GM19023 (cell line): ENCODE measurements around the gene TIPIN.
"Not testable (repeated sequence)": the region's sequence is repeated elsewhere in the genome, so short reads cannot be mapped to it uniquely, and the experiment has no call there.

Experiments used
- ATAC-seq: cut with Tn5 transposase; IDR thresholded peaks from one replicate; pipeline ENCODE4 v1.9.1; 2021; ENCODE audit warnings: mild to moderate bottlenecking, moderate library complexity; ENCODE audit not compliant: unreplicated experiment

TIPIN gene

GRCh38 chr15:66356359-66357236, at the start of gene TIPIN:
TSS of gene TIPIN (minus strand) at chr15:66356685. CDS start at chr15:66352947, 3,738 bp downstream.
- peak; percentile 95 for ATAC-seq

DNA sequence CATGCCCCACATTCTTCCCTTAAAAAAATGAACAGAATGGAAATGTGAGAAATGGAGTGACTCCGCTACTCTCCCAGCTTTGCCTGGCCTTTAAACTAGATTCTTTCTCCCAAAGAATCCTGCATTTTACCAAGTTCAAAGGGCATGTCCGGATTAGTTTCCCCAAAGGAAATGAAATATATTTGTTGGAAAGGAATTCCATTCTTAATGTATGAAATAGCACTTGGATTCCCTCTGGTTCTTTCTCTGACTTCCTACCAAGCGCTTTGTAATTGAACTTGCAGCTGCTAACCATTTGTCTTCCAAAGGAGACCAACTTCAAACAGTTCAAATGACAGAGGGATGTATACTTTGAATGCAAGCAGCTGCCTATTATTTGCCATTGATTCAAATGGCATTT, 49.1 kb upstream of the TIPIN start:
- ATAC-seq: no peak

DNA sequence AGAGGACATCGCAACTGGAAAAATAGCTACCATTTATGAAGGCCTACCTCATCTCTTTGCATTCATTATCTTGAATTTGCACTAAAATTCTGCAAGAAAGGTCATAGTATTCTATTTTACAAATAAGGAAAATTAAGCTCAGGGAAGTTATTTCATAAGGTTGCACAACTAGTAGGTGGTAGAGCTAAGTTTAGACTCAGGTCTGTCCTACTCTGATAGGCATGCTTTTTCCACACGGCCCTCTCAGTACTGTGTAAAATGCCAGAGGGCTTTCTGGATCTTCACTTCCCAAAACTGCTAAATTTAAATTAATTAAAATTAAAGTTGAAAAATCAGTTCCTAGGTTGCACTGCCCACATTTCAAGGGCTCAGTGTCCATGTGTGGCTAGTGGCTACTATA, 48.5 kb upstream of the TIPIN start:
- ATAC-seq: no peak

- ATAC-seq: no peak
Measured at GRCh38 chr15:66404532-66404931, 48.0 kb upstream of the TIPIN start.

GRCh38 chr15:66404122-66404521, 47.6 kb upstream of the TIPIN start:
- ATAC-seq: no peak

DNA sequence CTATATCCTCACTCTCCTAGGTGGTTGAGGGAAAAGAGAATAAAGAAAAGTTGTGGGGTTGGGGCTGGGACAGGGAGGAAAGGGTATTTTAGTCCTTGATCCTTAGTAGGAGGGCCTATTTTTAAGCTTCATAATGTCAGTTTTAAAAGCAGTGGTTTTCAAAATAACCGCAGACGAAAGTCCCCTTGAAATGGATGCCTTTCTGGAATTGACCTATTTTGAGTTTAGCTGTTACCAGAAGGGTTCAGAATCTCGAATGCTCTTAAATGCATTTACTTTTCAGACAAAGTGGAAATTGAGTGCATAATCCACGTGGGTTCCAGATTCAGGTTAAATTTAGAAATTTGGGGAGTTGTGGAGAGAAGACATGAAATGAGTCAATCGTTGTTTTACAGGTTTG, 46.8 kb upstream of the TIPIN start:
- no peak for ATAC-seq

DNA sequence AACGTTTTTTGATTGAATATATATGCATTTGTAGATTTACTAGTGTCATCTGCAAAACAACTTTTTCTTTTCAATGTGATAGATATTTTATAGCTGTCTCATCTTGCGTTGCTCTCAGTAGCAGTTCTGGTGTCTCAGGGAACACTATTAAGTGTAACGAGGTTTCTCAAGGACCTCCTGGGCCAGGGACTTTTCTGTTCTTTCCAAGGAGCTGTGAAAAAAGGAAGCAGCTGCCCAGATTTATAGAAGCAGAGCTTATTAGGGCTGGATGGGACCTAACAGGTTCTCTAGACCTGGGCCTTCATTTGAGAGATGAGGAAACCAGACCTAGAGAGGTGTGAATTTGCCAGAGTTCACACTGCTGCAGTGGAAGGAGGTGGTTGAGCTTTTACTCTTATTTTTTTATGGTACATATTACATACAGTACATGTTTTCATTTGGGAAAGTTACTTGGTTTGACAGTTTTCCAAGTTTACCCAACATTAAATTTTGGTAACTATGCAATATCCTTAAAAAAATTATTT, 46.3 kb upstream of the TIPIN start:
- no peak for ATAC-seq

- ATAC-seq: no peak
Measured at GRCh38 chr15:66401130-66402021, 44.9 kb upstream of the TIPIN start.

GRCh38 chr15:66400351-66400774, 43.9 kb upstream of the TIPIN start:
- ATAC-seq: no peak

- no peak for ATAC-seq
Measured at GRCh38 chr15:66399276-66399675, 42.8 kb upstream of the TIPIN start.

DNA sequence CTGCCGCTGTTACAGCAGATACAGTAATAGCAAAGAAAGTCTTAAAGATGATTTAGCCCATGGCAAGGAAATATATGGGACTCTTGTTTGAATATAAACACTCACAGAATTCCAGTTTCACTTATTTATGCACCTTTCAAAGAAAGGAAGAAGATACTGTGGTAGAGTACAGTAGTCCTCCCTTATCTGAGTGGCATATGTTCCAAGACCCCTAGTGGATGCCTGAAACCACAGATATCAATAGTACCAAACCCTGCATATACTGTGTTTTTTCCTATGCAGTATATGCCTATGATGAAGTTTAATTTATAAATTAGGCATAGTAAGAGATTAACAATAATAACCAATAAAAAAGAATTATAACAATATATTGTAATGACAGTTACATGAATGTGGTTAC, 38.4 kb upstream of the TIPIN start:
- ATAC-seq: no peak

DNA sequence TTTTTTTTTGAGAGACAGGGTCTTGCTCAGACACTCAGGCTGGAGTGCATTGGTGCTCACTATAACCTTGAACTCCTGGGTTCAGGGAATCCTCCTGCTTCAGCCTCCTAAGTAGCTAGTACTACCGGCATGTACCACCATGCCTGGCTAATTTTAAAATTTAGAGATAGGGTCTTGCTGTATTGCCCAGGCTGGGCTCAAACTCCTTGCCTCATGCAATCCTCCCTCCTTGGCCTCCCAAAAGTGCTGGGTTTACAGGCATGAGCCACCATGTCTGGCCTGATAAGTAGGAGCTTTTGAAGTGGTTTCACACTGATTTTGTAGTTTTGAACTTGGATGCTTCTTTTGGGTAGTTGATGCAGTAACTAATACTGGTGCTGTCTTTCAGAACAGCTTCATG, 38.0 kb upstream of the TIPIN start:
- ATAC-seq: no peak

GRCh38 chr15:66393037-66393436, 36.6 kb upstream of the TIPIN start:
- ATAC-seq: not testable (repeated sequence)

DNA sequence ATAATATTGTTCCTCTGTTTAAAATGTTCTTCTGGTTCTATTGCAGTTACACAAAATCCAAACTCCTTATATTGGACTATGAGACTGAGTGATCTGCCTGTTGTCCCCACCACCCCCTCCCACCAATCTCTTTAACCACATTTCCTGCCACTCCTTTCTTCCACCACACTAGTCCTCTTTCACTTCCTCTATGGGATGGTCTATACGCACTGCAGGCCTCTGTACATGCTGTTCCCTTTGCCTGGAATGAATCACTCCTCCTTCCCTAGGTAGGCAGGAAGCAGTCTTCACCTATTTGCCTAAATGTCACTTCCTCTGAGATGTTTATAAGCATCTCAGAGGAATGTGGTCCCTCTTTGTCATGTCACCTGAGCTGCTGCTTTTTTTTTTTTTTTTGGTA, 34.2 kb upstream of the TIPIN start:
- ATAC-seq: no peak

GRCh38 chr15:66389859-66390381, 33.4 kb upstream of the TIPIN start:
- no peak for ATAC-seq

DNA sequence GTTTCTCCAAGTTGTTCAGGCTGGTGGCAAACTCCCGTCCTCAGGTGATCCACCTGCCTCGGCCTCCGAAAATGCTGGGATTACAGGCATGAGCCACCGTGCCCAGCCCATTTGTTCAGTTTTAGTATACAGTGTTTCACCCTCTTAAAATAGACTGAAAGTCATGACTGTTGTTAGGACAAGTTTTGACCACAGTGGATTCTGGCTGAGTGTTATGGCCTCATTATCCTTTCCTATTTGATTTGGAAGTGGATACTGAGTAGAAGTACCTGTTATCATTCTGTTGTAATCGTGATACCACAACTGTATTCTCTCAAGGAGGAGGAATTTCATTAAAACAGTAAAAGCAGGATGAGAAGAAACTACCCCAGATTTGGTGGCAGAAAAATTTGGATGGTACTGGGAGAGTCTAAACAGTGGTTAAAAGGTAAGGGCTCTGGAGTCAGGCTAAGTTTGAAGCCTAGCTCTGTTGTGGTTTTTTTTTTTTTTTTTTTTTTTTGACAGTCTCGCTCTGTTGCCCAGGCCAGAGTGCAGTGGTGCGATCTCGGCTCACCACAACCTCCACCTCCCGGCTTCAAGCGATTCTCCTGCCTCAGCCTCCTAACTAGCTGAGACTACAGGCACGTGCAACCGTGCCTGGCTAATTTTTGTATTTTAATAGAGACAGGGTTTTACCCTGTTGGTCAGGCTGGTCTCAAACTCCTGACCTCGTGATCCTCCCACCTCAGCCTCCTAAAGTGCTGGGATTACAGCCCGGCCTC, 32.8 kb upstream of the TIPIN start:
- ATAC-seq: no peak

DNA sequence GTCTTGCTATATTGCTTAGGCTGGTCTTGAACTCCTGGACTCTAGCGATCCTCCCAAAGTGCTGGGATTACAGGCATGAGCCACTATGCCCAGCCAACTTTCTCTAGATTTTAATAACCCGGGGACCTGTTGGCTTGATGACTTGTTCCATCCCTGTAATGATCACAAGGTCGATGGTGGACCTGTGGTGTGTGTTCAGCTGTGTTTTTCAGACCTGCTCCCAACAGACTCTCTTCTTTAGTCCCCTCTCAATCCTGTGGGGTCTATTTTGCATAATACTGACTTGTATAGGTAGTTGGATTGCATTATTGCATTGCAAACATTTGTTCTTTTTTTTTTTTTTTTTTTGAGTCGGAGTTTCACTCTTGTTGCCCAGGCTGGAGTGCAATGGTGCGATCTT, 32.1 kb upstream of the TIPIN start:
- ATAC-seq: no peak

- no peak for ATAC-seq
Measured at GRCh38 chr15:66388043-66388363, 31.5 kb upstream of the TIPIN start.

GRCh38 chr15:66387163-66388042, 30.9 kb upstream of the TIPIN start:
- peak; percentile 28 for ATAC-seq
